H1 (cell line): ENCODE results near the gene ARHGEF39. TPM values are rescaled to one million over a fixed set of nuclear protein-coding genes. Genes with fewer than 3 reads are reported as not detected.

Experiments used
- CTCF ChIA-PET: fragments of 300-600 bp; sonication (Branson Sonifier 250); formaldehyde crosslinking; loops from one replicate; lab custom pipeline; 2021; ENCODE audit not compliant: partially characterized antibody; lab: Charles Lee
- POLR2A ChIA-PET: fragments of 300-600 bp; sonication (Branson Sonifier 250); formaldehyde crosslinking; loops from one replicate; lab custom pipeline; 2021; ENCODE audit warnings: inconsistent platforms; ENCODE audit not compliant: partially characterized antibody; lab: Charles Lee
- DNase-seq, 2 experiments: peaks; one replicate each; pipeline versions ENCODE4 v3.0.0 to v3.0.0-alpha.2; 2010 to 2022; ENCODE audit warnings: low spot score in 2 of 2, low read depth in 1 of 2, mixed read lengths in 1 of 2
- FAIRE-seq: peaks from 2 replicates; lab custom pipeline; 2011; peaks lifted over from hg19 to GRCh38; lab: Jason Lieb, UNC
- H2AFZ ChIP-seq: 2 replicates; pipeline ENCODE4 v1.8.1; 2012; ENCODE audit warnings: low read length, inconsistent platforms
- H2AK5ac ChIP-seq: 2 replicates; pipeline ENCODE4 v1.6.1; 2013; ENCODE audit warnings: low read depth, low read length
- H2BK120ac ChIP-seq: replicated peaks from 2 replicates; pipeline ENCODE3; 2013; ENCODE audit warnings: low read depth, low read length, inconsistent platforms
- H2BK12ac ChIP-seq: 2 replicates; pipeline ENCODE4 v1.6.1; 2013; ENCODE audit warnings: low read depth, low read length
- H2BK15ac ChIP-seq: 2 replicates; pipeline ENCODE4 v1.6.1; 2013; ENCODE audit warnings: low read length
- H2BK20ac ChIP-seq: 2 replicates; pipeline ENCODE4 v1.6.1; 2013; ENCODE audit warnings: low read length
- H2BK5ac ChIP-seq: 2 replicates; pipeline ENCODE4 v1.6.1; 2013; ENCODE audit warnings: low read depth, low read length
- H3K14ac ChIP-seq: 2 replicates; pipeline ENCODE4 v1.6.1; 2013; ENCODE audit warnings: inconsistent platforms; ENCODE audit not compliant: insufficient read length
- H3K18ac ChIP-seq: 2 replicates; pipeline ENCODE4 v1.6.1; 2013; ENCODE audit warnings: low read length; ENCODE audit errors: extremely low read depth
- H3K23ac ChIP-seq: 2 replicates; pipeline ENCODE4 v1.6.1; 2013; ENCODE audit warnings: inconsistent platforms; ENCODE audit not compliant: insufficient read length
- H3K23me2 ChIP-seq: 2 replicates; pipeline ENCODE4 v1.6.1; 2013; ENCODE audit warnings: low read depth, low read length
- H3K27ac ChIP-seq: 2 replicates; pipeline ENCODE4 v1.6.1; 2011; ENCODE audit warnings: low read depth, low read length, inconsistent platforms
- H3K27me3 ChIP-seq, 4 experiments: replicated peaks in 1 of 4; 1 replicate in 1 of 4; 2 replicates in 3 of 4; pipeline versions ENCODE4 v1.6.1 to v1.8.1; 2011 to 2013; ENCODE audit warnings: low read length in 3 of 4, mild to moderate bottlenecking in 3 of 4, inconsistent platforms in 2 of 4, mixed read lengths in 2 of 4, moderate library complexity in 1 of 4; ENCODE audit not compliant: control insufficient read depth in 3 of 4, insufficient read depth in 3 of 4; ENCODE audit errors: extremely low read depth in 1 of 4
- H3K36me3 ChIP-seq, 4 experiments: 2 replicates each; pipeline versions ENCODE4 v1.6.1 to v1.8.1; 2011 to 2013; ENCODE audit warnings: mild to moderate bottlenecking in 4 of 4, low read length in 3 of 4, moderate library complexity in 2 of 4, control low read depth in 1 of 4, inconsistent platforms in 1 of 4; ENCODE audit not compliant: insufficient read depth in 4 of 4, control insufficient read depth in 2 of 4
- H3K4ac ChIP-seq: replicated peaks from 2 replicates; pipeline ENCODE3; 2013; ENCODE audit warnings: low read length, low read depth, mixed read lengths, inconsistent platforms; ENCODE audit not compliant: insufficient read length
- H3K4me1 ChIP-seq, 4 experiments: replicated peaks in 1 of 4; 1 replicate in 1 of 4; 2 replicates in 3 of 4; pipeline versions ENCODE4 v1.6.1 to v1.8.1; 2011 to 2013; ENCODE audit warnings: low read length in 3 of 4, inconsistent platforms in 2 of 4, mixed read lengths in 1 of 4; ENCODE audit not compliant: insufficient read depth in 4 of 4, control insufficient read depth in 3 of 4
- H3K4me2 ChIP-seq, 2 experiments: 2 replicates each; pipeline versions ENCODE4 v1.6.1 to v1.8.1; 2011 to 2013; ENCODE audit warnings: low read depth in 2 of 2, low read length in 2 of 2, control low read depth in 1 of 2, inconsistent platforms in 1 of 2, mild to moderate bottlenecking in 1 of 2; ENCODE audit not compliant: insufficient read depth in 1 of 2
- H3K4me3 ChIP-seq, 4 experiments: fragments of 200-600, 300-600 bp in 1 of 4; sonication (generic), shearing (Covaris generic), sonication (Bioruptor Twin) in 1 of 4; 2 replicates each; pipeline versions ENCODE4 v1.5.1 to v1.8.1; 2011 to 2016; ENCODE audit warnings: low read length in 4 of 4, low read depth in 3 of 4, control low read depth in 2 of 4, inconsistent platforms in 2 of 4, mild to moderate bottlenecking in 2 of 4, mixed read lengths in 1 of 4, moderate library complexity in 1 of 4; ENCODE audit not compliant: insufficient read depth in 2 of 4; ENCODE audit errors: extremely low read depth in 1 of 4
- H3K56ac ChIP-seq: replicated peaks from 2 replicates; pipeline ENCODE3; 2013; ENCODE audit warnings: low read depth, mild to moderate bottlenecking, mixed read lengths, low read length, inconsistent platforms; ENCODE audit not compliant: insufficient read length
- H3K79me1 ChIP-seq: 2 replicates; pipeline ENCODE4 v1.6.1; 2013; ENCODE audit warnings: low read depth, low read length, control low read depth
- H3K79me2 ChIP-seq, 2 experiments: 2 replicates each; pipeline versions ENCODE4 v1.6.1 to v1.8.1; 2012 to 2013; ENCODE audit warnings: low read length in 2 of 2, mild to moderate bottlenecking in 2 of 2, inconsistent platforms in 1 of 2; ENCODE audit not compliant: insufficient read depth in 2 of 2, control insufficient read depth in 1 of 2
- H3K9ac ChIP-seq, 4 experiments: replicated peaks in 1 of 4; 1 replicate in 1 of 4; 2 replicates in 3 of 4; pipeline versions ENCODE4 v1.6.1 to v1.8.1; 2011 to 2013; ENCODE audit warnings: low read depth in 3 of 4, low read length in 3 of 4, control low read depth in 2 of 4, mild to moderate bottlenecking in 2 of 4, moderate library complexity in 2 of 4, inconsistent platforms in 1 of 4; ENCODE audit errors: extremely low read depth in 1 of 4
- H3K9me3 ChIP-seq, 2 experiments: 2 replicates each; pipeline versions ENCODE4 v1.6.1 to v1.8.1; 2012 to 2013; ENCODE audit warnings: mild to moderate bottlenecking in 2 of 2, moderate library complexity in 2 of 2, control low read depth in 1 of 2, inconsistent platforms in 1 of 2, low read depth in 1 of 2, low read length in 1 of 2, mixed read lengths in 1 of 2; ENCODE audit not compliant: insufficient read depth in 2 of 2
- H4K20me1 ChIP-seq, 2 experiments: replicated peaks in 1 of 2; 2 replicates each; pipeline versions ENCODE3 to v1.8.1; 2011 to 2013; ENCODE audit warnings: inconsistent platforms in 2 of 2, low read length in 2 of 2, mild to moderate bottlenecking in 1 of 2; ENCODE audit not compliant: insufficient read depth in 2 of 2, control insufficient read depth in 1 of 2
- H4K5ac ChIP-seq: 2 replicates; pipeline ENCODE4 v1.6.1; 2013; ENCODE audit warnings: low read length, low read depth, mixed read lengths, inconsistent platforms; ENCODE audit not compliant: insufficient read length
- H4K8ac ChIP-seq: 2 replicates; pipeline ENCODE4 v1.8.0; 2013; ENCODE audit warnings: mild to moderate bottlenecking, moderate library complexity, low read length, inconsistent platforms; ENCODE audit not compliant: insufficient read depth; ENCODE audit errors: extremely low read depth
- H4K91ac ChIP-seq: replicated peaks from 2 replicates; pipeline ENCODE3; 2013; ENCODE audit warnings: low read length, mixed read lengths, inconsistent platforms; ENCODE audit not compliant: insufficient read length
- ASH2L ChIP-seq: fragments of 200-600, 300-600 bp; sonication (generic); IDR thresholded peaks from one replicate; pipeline ENCODE4 v1.7.1; 2017; ENCODE audit warnings: low read length
- CBX8 ChIP-seq: fragments of 300-800, 300-1000 bp; sonication (generic); IDR thresholded peaks from 2 replicates; pipeline ENCODE4 v1.7.1; 2016; ENCODE audit warnings: low read depth, low read length, borderline replicate concordance
- EGR1 ChIP-seq: IDR thresholded peaks from 2 replicates; pipeline ENCODE4 v1.6.1; 2011; ENCODE audit warnings: low read depth, low read length, borderline replicate concordance
- FOSL1 ChIP-seq: IDR thresholded peaks from 2 replicates; pipeline ENCODE4 v1.6.1; 2011; ENCODE audit warnings: mild to moderate bottlenecking, low read depth, low read length, moderate library complexity; ENCODE audit not compliant: insufficient read depth
- HDAC2 ChIP-seq, 2 experiments: fragments of 300-600 bp in 1 of 2; sonication (generic) in 1 of 2; IDR thresholded peaks; 2 replicates each; pipeline ENCODE4 v1.6.1; 2011 to 2012; ENCODE audit warnings: low read depth in 2 of 2, low read length in 2 of 2, mild to moderate bottlenecking in 2 of 2, moderate library complexity in 2 of 2, borderline replicate concordance in 1 of 2, inconsistent platforms in 1 of 2
- JUN ChIP-seq: IDR thresholded peaks from 2 replicates; pipeline ENCODE4 v1.6.1; 2011; ENCODE audit warnings: low read depth, mild to moderate bottlenecking, improper control_type of control experiment, low read length
- KDM4A ChIP-seq: IDR thresholded peaks from one replicate; pipeline ENCODE4 v1.7.1; 2012; ENCODE audit warnings: low read depth, mild to moderate bottlenecking, moderate library complexity, low read length, inconsistent platforms; ENCODE audit not compliant: severe bottlenecking
- PHF8 ChIP-seq: fragments of 200-600 bp; sonication (generic); conservative IDR thresholded peaks from 2 replicates; pipeline ENCODE4 v1.7.1; 2012; ENCODE audit warnings: low read depth, mild to moderate bottlenecking, inconsistent platforms, low read length, moderate library complexity
- POLR2AphosphoS5 ChIP-seq: IDR thresholded peaks from 2 replicates; pipeline ENCODE4 v1.6.1; 2011; ENCODE audit warnings: low read depth, low read length
- RBBP5 ChIP-seq: IDR thresholded peaks from 2 replicates; pipeline ENCODE4 v1.7.1; 2012; ENCODE audit warnings: low read depth, mild to moderate bottlenecking, inconsistent platforms, low read length, moderate library complexity, borderline replicate concordance
- RFX5 ChIP-seq: IDR thresholded peaks from 2 replicates; pipeline ENCODE4 v1.6.1; 2011; ENCODE audit warnings: low read depth, low read length, improper control_type of control experiment, borderline replicate concordance
- USF2 ChIP-seq: IDR thresholded peaks from 2 replicates; pipeline ENCODE4 v1.6.1; 2011; ENCODE audit warnings: low read length, improper control_type of control experiment
- WGBS, 2 experiments: shearing (Covaris generic) in 1 of 2; methylation state at CpG; one replicate each; pipeline versions ENCODE4 v1.1.6 to v1.1.7; 2013 to 2015; ENCODE audit warnings: low lambda C conversion rate in 2 of 2, mixed read lengths in 2 of 2, inconsistent platforms in 1 of 2, low coverage in 1 of 2, missing lambda C conversion rate in 1 of 2; ENCODE audit not compliant: insufficient replicate concordance in 2 of 2, insufficient coverage in 1 of 2, insufficient read length in 1 of 2; ENCODE audit errors: extremely low coverage in 1 of 2, missing lambda C conversion rate in 1 of 2; 5-methylcytosine and 5-hydroxymethylcytosine counted together
- polyA plus RNA-seq, 7 experiments: library from polyadenylated mRNA; depleted of rRNA in 3 of 7; stranded (reverse) in 5 of 7; unstranded in 2 of 7; fragments of >200 nt in 5 of 7; fragments of 200-250 nt in 2 of 7; gene quantifications; 1 replicate in 5 of 7; 2 replicates in 1 of 7; 4 replicates in 1 of 7; pipeline versions ENCODE4 v1.2.1 to v1.2.3, GENCODE V29; 2011 to 2013; ENCODE audit warnings: missing spikeins in 2 of 7, mixed read lengths in 2 of 7
- total RNA-seq: library from RNA; stranded (reverse); fragmentation: NEBNext Ultra II Directional; extraction: Animal tissue kit (Norgen Biotek cat#: 25700); gene quantifications from 2 replicates; pipeline ENCODE4 v1.2.1, GENCODE V29; 2021

ARHGEF39 gene
- total and polyA plus RNA-seq, 2 of the 8 experiments (the other 6 are each of a cell fraction or from before 2014, with no cell fraction given): 18.6 to 18.7 TPM

DNA sequence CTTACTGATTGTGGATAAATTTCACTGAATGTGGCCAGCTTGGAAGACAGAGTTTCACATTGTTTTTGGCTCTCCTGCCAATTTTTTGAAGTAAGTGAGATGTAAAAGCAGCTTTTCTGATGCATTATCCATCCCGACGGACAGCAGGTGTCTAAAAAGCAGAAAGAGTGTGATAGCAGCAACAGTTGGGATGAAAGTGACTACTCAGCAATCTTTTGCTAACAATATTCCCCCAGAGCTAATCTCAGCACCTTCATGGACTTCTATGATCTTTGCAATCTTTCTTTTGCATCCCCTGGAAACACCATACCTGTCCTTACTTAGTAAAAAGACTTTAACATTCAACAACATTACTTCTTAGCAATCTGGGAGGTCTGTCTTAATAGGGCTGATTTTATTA is 52.2 kb downstream of the ARHGEF39 start:
- H3K9ac ChIP-seq: no peak overlapping the region

More for the DNA sequence above, 52.2 kb downstream of the ARHGEF39 start:
- no peak overlapping the region for H3K4me2 ChIP-seq
- no peaks in the 10 kb centered on the region for H3K79me1 ChIP-seq
- no peaks in the 10 kb centered on the region for H3K79me2 ChIP-seq
- no peak overlapping the region for H3K14ac ChIP-seq
- H3K18ac ChIP-seq: no peak overlapping the region
- peaks cover 9% of the 10 kb centered on the region for H3K23me2 ChIP-seq
- peaks cover 0 to 9% (median 5%) of the 10 kb centered on the region in 4 experiments; a peak in 4 of 7 replicates for H3K4me1 ChIP-seq
- no peak overlapping the region for H4K5ac ChIP-seq
- H3K9me3 ChIP-seq: no peaks in the 10 kb centered on the region
- no peak overlapping the region for H2AFZ ChIP-seq
- no peak overlapping the region for H2BK15ac ChIP-seq
- H2AK5ac ChIP-seq: no peak overlapping the region
- no peak overlapping the region for H3K23ac ChIP-seq
- ChIA-PET CTCF (interaction anchor here (0.6 to 6.1 kb wide), 14 partner anchors 9 to 436 kb away, joined by 3 to 47 read pairs (median 7); partner anchors contain the start of genes ARHGEF39, CCDC107, CREB3 and RMRP), POLR2A (interaction anchor here (1.5 kb wide), 1 partner anchor 8 kb away, joined by 4 read pairs; no protein-coding TSS in a partner anchor)
- FAIRE-seq (no peak), DNase-seq (no peak)
- H4K91ac ChIP-seq: no peak overlapping the region
- no peak overlapping the region for H3K27ac ChIP-seq
- TF ChIP-seq PHF8 (no peak), CBX8 (no peak), KDM4A (no peak), ASH2L (no peak), RBBP5 (no peak), RFX5 (no peak), EGR1 (no peak), POLR2AphosphoS5 (no peak), JUN (no peak), USF2 (no peak), FOSL1 (no peak), HDAC2 (IDR thresholded peaks at IDR 0.05; ENCODE audit: borderline replicate concordance in 1 of 2, low read depth in 2 of 2, low read length in 2 of 2) (no peak)
- peaks cover 0 to 13% (median 9%) of the 10 kb centered on the region in 4 experiments; a peak in 4 of 7 replicates for H3K27me3 ChIP-seq
- H2BK5ac ChIP-seq: no peak overlapping the region
- no peak overlapping the region for H2BK120ac ChIP-seq
- 89% methylated on average over 2 of the region's 2 CpGs; no CpG with 5 or more reads in 1 of the 2 experiments for WGBS, 2 experiments
- no peak overlapping the region for H3K4ac ChIP-seq
- H4K8ac ChIP-seq: no peak overlapping the region
- H2BK12ac ChIP-seq: no peak overlapping the region
- peaks cover 0 to 3% of the 10 kb centered on the region in 2 experiments for H4K20me1 ChIP-seq
- H3K56ac ChIP-seq: no peak overlapping the region
- no peak overlapping the region for H3K4me3 ChIP-seq
- no peak overlapping the region for H2BK20ac ChIP-seq
- H3K36me3 ChIP-seq: peaks cover 3 to 12% (median 9%) of the 10 kb centered on the region in 4 experiments; a peak in 5 of 8 replicates
